ENCODE results near the gene TCF4. TPM values are rescaled to one million over a fixed set of nuclear protein-coding genes. Genes with fewer than 3 reads are reported as not detected.

The TCF4 gene
- total RNA-seq, 1 experiment from 2014 or later, result 104 TPM

- Mint-ChIP-seq H3K4me3 (peak overlapping the region; percentile 32; the same call in 1 of the 2 replicates), H3K9me3 (no peaks in the 10 kb centered on the region), H3K27me3 (ENCODE audit: low read depth) (no peaks in the 10 kb centered on the region), H3K4me1 (peaks cover 75% of the 10 kb centered on the region), H3K27ac (peak overlapping the region; percentile 73), H3K36me3 (no peaks in the 10 kb centered on the region)
- peak; percentile 97 for ATAC-seq
- ChIA-PET CTCF (interaction anchor here (0.5 to 1.5 kb wide), 6 partner anchors 10 to 839 kb away, joined by 3 to 4 read pairs (median 4); no protein-coding TSS in a partner anchor), POLR2A (interaction anchor here (0.5 kb wide), 1 partner anchor 907 kb away, joined by 3 read pairs; no protein-coding TSS in a partner anchor)
- TF ChIP-seq ZNF423 (CRISPR knock-in tag; IDR thresholded peaks at IDR 0.05), result peak; percentile 34; the same call in 1 of the 2 replicates
- 0 out of 2 replicates have a peak, but pooled peaks have one; percentile 34 for TF ChIP-seq FOXK1 (CRISPR knock-in tag; IDR thresholded peaks at IDR 0.05)
- no peak for TF ChIP-seq ZNF121 (CRISPR knock-in tag; IDR thresholded peaks at IDR 0.05)
- 0 out of 2 replicates have a peak, but pooled peaks have one; percentile 39 for TF ChIP-seq TP53 (CRISPR knock-in tag; IDR thresholded peaks at IDR 0.05)
- TF ChIP-seq GRHL2 (CRISPR knock-in tag; IDR thresholded peaks at IDR 0.05; ENCODE audit: insufficient replicate concordance, severe bottlenecking), result no peak
- TF ChIP-seq TEAD1 (CRISPR knock-in tag; IDR thresholded peaks at IDR 0.05), result peak; percentile 77; the same call in 1 of the 2 replicates
- peak; percentile 22 for DNase-seq (ENCODE audit: low spot score)
These were observed 148.9 kb downstream of the TCF4 start for GRCh38 chr18:55439056-55439455.

GRCh38 chr18:55435592-55435991 is 152.4 kb downstream of the TCF4 start:
- no peak for ATAC-seq
- no peak for DNase-seq (ENCODE audit: low spot score)
- H3K36me3 Mint-ChIP-seq, result peaks cover 2% of the 10 kb centered on the region; the same call in 1 of the 2 replicates
- ChIA-PET CTCF (no interaction called here), POLR2A (no interaction called here)
- H3K9me3 Mint-ChIP-seq, result no peaks in the 10 kb centered on the region
- peaks cover 67% of the 10 kb centered on the region for H3K4me1 Mint-ChIP-seq
- H3K4me3 Mint-ChIP-seq, result no peak overlapping the region
- H3K27ac Mint-ChIP-seq, result no peak overlapping the region
- TF ChIP-seq E2F5 (CRISPR knock-in tag; IDR thresholded peaks at IDR 0.05) (no peak), GRHL2 (CRISPR knock-in tag; IDR thresholded peaks at IDR 0.05; ENCODE audit: insufficient replicate concordance, severe bottlenecking) (no peak), ETV6 (CRISPR knock-in tag; IDR thresholded peaks at IDR 0.05) (no peak), E2F4 (CRISPR knock-in tag; IDR thresholded peaks at IDR 0.05; ENCODE audit: borderline replicate concordance, low read depth) (no peak), ATF1 (CRISPR knock-in tag; IDR thresholded peaks at IDR 0.05) (no peak), ATF3 (CRISPR knock-in tag; conservative IDR thresholded peaks at IDR 0.05) (no peak), JAZF1 (CRISPR knock-in tag; IDR thresholded peaks at IDR 0.05) (no peak), OVOL2 (CRISPR knock-in tag; IDR thresholded peaks at IDR 0.05; ENCODE audit: borderline replicate concordance) (no peak), ZNF121 (CRISPR knock-in tag; IDR thresholded peaks at IDR 0.05) (no peak), TEAD1 (CRISPR knock-in tag; IDR thresholded peaks at IDR 0.05) (no peak), NFATC4 (CRISPR knock-in tag; IDR thresholded peaks at IDR 0.05) (no peak), AR (CRISPR knock-in tag; IDR thresholded peaks at IDR 0.05) (no peak), E2F1 (CRISPR knock-in tag; IDR thresholded peaks at IDR 0.05) (no peak), CREB1 (CRISPR knock-in tag; IDR thresholded peaks at IDR 0.05) (no peak), ZBTB21 (CRISPR knock-in tag; IDR thresholded peaks at IDR 0.05; ENCODE audit: borderline replicate concordance) (no peak), NR1H2 (CRISPR knock-in tag; IDR thresholded peaks at IDR 0.05) (no peak), CBFB (CRISPR knock-in tag; IDR thresholded peaks at IDR 0.05; ENCODE audit: low read depth) (no peak), ZNF396 (CRISPR knock-in tag; IDR thresholded peaks at IDR 0.05; ENCODE audit: borderline replicate concordance) (no peak), AFF4 (CRISPR knock-in tag; IDR thresholded peaks at IDR 0.05; ENCODE audit: borderline replicate concordance) (no peak), TP53 (CRISPR knock-in tag; IDR thresholded peaks at IDR 0.05) (no peak)
- H3K27me3 Mint-ChIP-seq (ENCODE audit: low read depth), result no peaks in the 10 kb centered on the region

Data from WTC11 (cell line).